HEK293T (cell line): ENCODE measurements around the gene DROSHA.

Experiments used
- CTCF ChIA-PET: fragments of 350-600 bp; formaldehyde crosslinking; extraction: SDS; loops from one replicate; lab custom pipeline; 2021; ENCODE audit warnings: antibody characterized with exemption, inconsistent platforms; lab: Yijun Ruan, JAX
- POLR2A ChIA-PET: fragments of 350-600 bp; formaldehyde crosslinking; extraction: SDS; loops from one replicate; lab custom pipeline; 2020; ENCODE audit warnings: antibody characterized with exemption, inconsistent platforms; lab: Yijun Ruan, JAX
- DNase-seq: peaks from one replicate; pipeline ENCODE4 v3.0.0; 2012; ENCODE audit warnings: mixed read lengths; ENCODE audit errors: extremely low spot score
- ARNT ChIP-seq: fragments of 450-650 bp; IDR thresholded peaks from 2 replicates; pipeline ENCODE4 v1.6.1; 2017; ENCODE audit warnings: mild to moderate bottlenecking
- BHLHE40 ChIP-seq: fragments of 450-650 bp; IDR thresholded peaks from 2 replicates; pipeline ENCODE4 v1.6.1; 2016; ENCODE audit warnings: mild to moderate bottlenecking, moderate library complexity, borderline replicate concordance
- CTBP1 ChIP-seq: fragments of 450-650 bp; IDR thresholded peaks from 2 replicates; pipeline ENCODE4 v1.6.1; 2016; ENCODE audit warnings: borderline replicate concordance
- ELF4 ChIP-seq: fragments of 450-650 bp; IDR thresholded peaks from 2 replicates; pipeline ENCODE4 v1.6.1; 2017; ENCODE audit warnings: antibody characterized with exemption
- FOXA1 ChIP-seq: fragments of 450-650 bp; IDR thresholded peaks from 2 replicates; pipeline ENCODE4 v1.6.1; 2016; ENCODE audit warnings: mild to moderate bottlenecking
- FOXK2 ChIP-seq: fragments of 450-650 bp; IDR thresholded peaks from 2 replicates; pipeline ENCODE4 v1.6.1; 2016; ENCODE audit warnings: mild to moderate bottlenecking
- FOXM1 ChIP-seq: fragments of 450-650 bp; IDR thresholded peaks from 2 replicates; pipeline ENCODE4 v1.6.1; 2017; ENCODE audit warnings: mild to moderate bottlenecking, borderline replicate concordance
- HDGF ChIP-seq: fragments of 450-650 bp; IDR thresholded peaks from 2 replicates; pipeline ENCODE4 v1.6.1; 2017; ENCODE audit warnings: antibody characterized with exemption, borderline replicate concordance
- L3MBTL2 ChIP-seq: fragments of 450-650 bp; conservative IDR thresholded peaks from 2 replicates; pipeline ENCODE4 v1.6.1; 2016; ENCODE audit warnings: mild to moderate bottlenecking
- LEF1 ChIP-seq: fragments of 450-650 bp; IDR thresholded peaks from 2 replicates; pipeline ENCODE4 v1.6.1; 2017; ENCODE audit warnings: mild to moderate bottlenecking, borderline replicate concordance
- NFRKB ChIP-seq: fragments of 450-650 bp; IDR thresholded peaks from 2 replicates; pipeline ENCODE4 v1.6.1; 2016; ENCODE audit warnings: mild to moderate bottlenecking, moderate library complexity
- SP1 ChIP-seq: fragments of 450-650 bp; IDR thresholded peaks from 2 replicates; pipeline ENCODE4 v1.6.1; 2017
- SUZ12 ChIP-seq: fragments of 450-650 bp; IDR thresholded peaks from 2 replicates; pipeline ENCODE4 v1.6.1; 2016; ENCODE audit warnings: mild to moderate bottlenecking
- TARDBP ChIP-seq: fragments of 450-650 bp; IDR thresholded peaks from 2 replicates; pipeline ENCODE4 v1.6.1; 2016
- ZNF384 ChIP-seq: fragments of 450-650 bp; IDR thresholded peaks from 2 replicates; pipeline ENCODE4 v1.6.1; 2016
- TF ChIP-seq, protein P1 (sequence below): fragments of 450-650 bp; IDR thresholded peaks from 2 replicates; pipeline ENCODE4 v1.6.1; 2016

DROSHA gene

DNA sequence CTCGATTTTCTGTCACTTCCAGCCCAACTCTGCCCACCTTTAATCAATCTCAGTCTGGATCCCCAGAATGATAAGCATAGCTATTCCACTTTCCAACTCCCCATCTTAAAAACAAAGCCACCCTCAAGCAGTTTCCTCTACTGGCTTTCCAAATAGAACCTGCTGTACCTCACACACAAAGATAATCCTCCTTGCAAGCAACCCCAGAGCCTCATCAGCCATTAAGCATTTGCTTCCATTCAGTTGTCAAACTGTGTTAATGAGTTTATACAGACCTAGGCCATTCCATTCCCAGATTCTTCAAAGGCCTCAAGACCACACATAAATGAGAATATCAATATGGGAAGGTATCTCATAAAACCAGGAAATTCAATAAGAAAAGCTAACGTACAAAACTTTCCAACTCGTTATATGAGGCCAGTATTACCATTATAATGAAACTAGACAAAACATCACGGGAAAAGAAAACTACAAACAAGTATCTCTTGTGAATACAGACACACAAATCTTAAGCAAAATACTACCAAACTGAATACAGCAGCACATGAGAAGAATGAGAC lies 86.8 kb downstream of the DROSHA start:
- POLR2A ChIA-PET: no interaction called here
- TF ChIP-seq SP1 (no peak), CTBP1 (no peak), FOXA1 (no peak), SUZ12 (no peak), TARDBP (no peak), NFRKB (no peak), FOXK2 (no peak), ELF4 (no peak), FOXM1 (no peak), ZNF384 (no peak), HDGF (no peak), L3MBTL2 (no peak), ARNT (no peak), BHLHE40 (no peak), LEF1 (no peak)
- TF ChIP-seq, protein P1, sequence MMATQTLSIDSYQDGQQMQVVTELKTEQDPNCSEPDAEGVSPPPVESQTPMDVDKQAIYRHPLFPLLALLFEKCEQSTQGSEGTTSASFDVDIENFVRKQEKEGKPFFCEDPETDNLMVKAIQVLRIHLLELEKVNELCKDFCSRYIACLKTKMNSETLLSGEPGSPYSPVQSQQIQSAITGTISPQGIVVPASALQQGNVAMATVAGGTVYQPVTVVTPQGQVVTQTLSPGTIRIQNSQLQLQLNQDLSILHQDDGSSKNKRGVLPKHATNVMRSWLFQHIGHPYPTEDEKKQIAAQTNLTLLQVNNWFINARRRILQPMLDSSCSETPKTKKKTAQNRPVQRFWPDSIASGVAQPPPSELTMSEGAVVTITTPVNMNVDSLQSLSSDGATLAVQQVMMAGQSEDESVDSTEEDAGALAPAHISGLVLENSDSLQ: no peak
- DNase-seq: no peak
- CTCF ChIA-PET: no interaction called here

DNA sequence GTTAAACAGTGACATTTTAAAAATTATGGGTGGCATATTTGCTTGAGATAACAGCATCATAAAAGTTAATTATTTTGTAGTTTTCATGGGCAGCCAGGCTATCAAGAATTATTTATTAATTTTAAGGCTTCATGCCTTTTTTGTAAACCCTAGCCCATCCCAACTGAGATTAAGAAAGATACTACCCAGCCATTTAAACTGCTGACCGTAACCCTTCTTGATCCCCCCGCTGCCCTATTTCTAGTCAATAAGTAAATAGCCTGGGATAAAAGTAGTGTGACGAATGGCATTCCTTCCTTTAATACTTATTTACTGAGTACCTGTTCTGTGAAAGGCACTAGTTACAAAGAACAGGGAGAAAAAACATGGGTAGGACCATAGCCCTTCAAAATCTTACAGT lies 88.3 kb downstream of the DROSHA start:
- POLR2A ChIA-PET: no interaction called here
- CTCF ChIA-PET: no interaction called here
- no peak for DNase-seq
- TF ChIP-seq FOXM1: no peak
- TF ChIP-seq FOXA1: no peak
- no peak for TF ChIP-seq ELF4
- TF ChIP-seq, protein P1: no peak
- no peak for TF ChIP-seq BHLHE40
- TF ChIP-seq HDGF: no peak
- no peak for TF ChIP-seq SP1
- TF ChIP-seq TARDBP: no peak
- no peak for TF ChIP-seq L3MBTL2
- TF ChIP-seq ZNF384: no peak
- TF ChIP-seq FOXK2: no peak
- TF ChIP-seq NFRKB: no peak
- TF ChIP-seq LEF1: no peak
- no peak for TF ChIP-seq SUZ12
- TF ChIP-seq ARNT: no peak
- TF ChIP-seq CTBP1: no peak

- POLR2A ChIA-PET: interaction anchor here (0.7 kb wide), 1 partner anchor 16 kb away, joined by 3 read pairs; no protein-coding TSS in a partner anchor
- TF ChIP-seq BHLHE40 (no peak), HDGF (no peak), ELF4 (no peak), LEF1 (no peak), FOXM1 (no peak), TARDBP (no peak), FOXA1 (no peak), ZNF384 (no peak), SUZ12 (no peak), NFRKB (no peak), ARNT (no peak), FOXK2 (no peak), L3MBTL2 (no peak)
- TF ChIP-seq, protein P1: no peak
- CTCF ChIA-PET: no interaction called here
- DNase-seq: no peak
These were observed 89.7 kb downstream of the DROSHA start for GRCh38 chr5:31442058-31442745.

GRCh38 chr5:31436851-31437250 lies 95.0 kb downstream of the DROSHA start:
- TF ChIP-seq, protein P1: no peak
- no peak for TF ChIP-seq CTBP1
- no peak for DNase-seq
- POLR2A ChIA-PET: no interaction called here
- CTCF ChIA-PET: no interaction called here

- TF ChIP-seq ELF4 (no peak), SP1 (no peak), HDGF (no peak), FOXM1 (no peak), FOXK2 (no peak), BHLHE40 (no peak), CTBP1 (no peak), FOXA1 (no peak), SUZ12 (no peak), ARNT (no peak), L3MBTL2 (no peak)
- TF ChIP-seq, protein P1: no peak
- DNase-seq: no peak
- ChIA-PET CTCF (no interaction called here), POLR2A (no interaction called here)
These were observed 96.2 kb downstream of the DROSHA start for GRCh38 chr5:31435730-31436129.
